MM.1S (cell line): ENCODE data around the gene ANKRD13A.

ENCODE experiments used
- EZH2 ChIP-seq: fragments of 300-600 bp; sonication (generic); optimal IDR thresholded peaks from 2 replicates; pipeline ENCODE3; 2017; ENCODE audit warnings: low read depth, mild to moderate bottlenecking, antibody characterized with exemption, low read length, mixed read lengths
- TF ChIP-seq, protein P1 (sequence below): fragments of 300-600 bp; sonication (generic); IDR thresholded peaks from 2 replicates; pipeline ENCODE4 v1.5.1; 2016; ENCODE audit warnings: antibody characterized with exemption, low read length, mixed read lengths

DNA sequence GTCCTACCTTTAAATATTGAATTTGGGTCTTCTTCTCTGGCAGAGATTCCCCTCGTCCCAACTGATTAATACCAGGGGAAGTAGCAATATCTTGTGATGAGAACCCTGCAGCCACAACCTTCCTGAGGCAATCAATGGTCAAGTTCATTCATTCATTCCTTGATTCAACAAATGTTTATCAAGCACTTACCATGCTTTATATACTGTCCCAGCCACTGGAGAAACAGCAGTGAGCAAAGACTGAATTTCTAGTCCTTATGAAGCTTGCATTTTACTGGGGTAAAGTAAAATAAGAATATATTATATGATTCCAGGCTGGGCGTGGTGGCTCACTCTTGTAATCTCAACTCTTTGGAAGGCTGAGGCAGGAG is 2.8 kb upstream of the ANKRD13A start:
- TF ChIP-seq, protein P1, sequence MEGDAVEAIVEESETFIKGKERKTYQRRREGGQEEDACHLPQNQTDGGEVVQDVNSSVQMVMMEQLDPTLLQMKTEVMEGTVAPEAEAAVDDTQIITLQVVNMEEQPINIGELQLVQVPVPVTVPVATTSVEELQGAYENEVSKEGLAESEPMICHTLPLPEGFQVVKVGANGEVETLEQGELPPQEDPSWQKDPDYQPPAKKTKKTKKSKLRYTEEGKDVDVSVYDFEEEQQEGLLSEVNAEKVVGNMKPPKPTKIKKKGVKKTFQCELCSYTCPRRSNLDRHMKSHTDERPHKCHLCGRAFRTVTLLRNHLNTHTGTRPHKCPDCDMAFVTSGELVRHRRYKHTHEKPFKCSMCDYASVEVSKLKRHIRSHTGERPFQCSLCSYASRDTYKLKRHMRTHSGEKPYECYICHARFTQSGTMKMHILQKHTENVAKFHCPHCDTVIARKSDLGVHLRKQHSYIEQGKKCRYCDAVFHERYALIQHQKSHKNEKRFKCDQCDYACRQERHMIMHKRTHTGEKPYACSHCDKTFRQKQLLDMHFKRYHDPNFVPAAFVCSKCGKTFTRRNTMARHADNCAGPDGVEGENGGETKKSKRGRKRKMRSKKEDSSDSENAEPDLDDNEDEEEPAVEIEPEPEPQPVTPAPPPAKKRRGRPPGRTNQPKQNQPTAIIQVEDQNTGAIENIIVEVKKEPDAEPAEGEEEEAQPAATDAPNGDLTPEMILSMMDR, result no peak
- TF ChIP-seq EZH2, result no peak
